GM12878 (cell line): ENCODE measurements around the gene PLEKHM1. TPM values are rescaled to one million over a fixed set of nuclear protein-coding genes. Genes with fewer than 3 reads are reported as not detected.

Experiments used
- ATAC-seq: fragments of 200-7000 bp; cut with Tn5 transposase; 3 replicates; pipeline ENCODE4 v1.9.1; 2020; ENCODE audit warnings: mild to moderate bottlenecking, moderate library complexity
- BruUV-seq: library from RNA; stranded (reverse); fragments of 400-500 nt; replicated peaks from 2 replicates; lab custom pipeline; 2021; lab: Mats Ljungman, UMichigan
- CTCF ChIA-PET: fragments of 300-600 bp; sonication (Branson Sonifier 250); formaldehyde crosslinking; extraction: SDS; loops from one replicate; lab custom pipeline; 2021; ENCODE audit warnings: inconsistent platforms; lab: Yijun Ruan, JAX
- POLR2A ChIA-PET: fragments of 350-600 bp; formaldehyde crosslinking; extraction: SDS; loops from one replicate; lab custom pipeline; 2021; ENCODE audit warnings: inconsistent platforms; lab: Charles Lee
- RAD21 ChIA-PET: fragments of 300-600 bp; sonication (Branson Sonifier 250); formaldehyde crosslinking; loops from one replicate; lab custom pipeline; 2023; ENCODE audit warnings: antibody characterized with exemption; ENCODE audit not compliant: unreplicated experiment; lab: Charles Lee
- SMC1A ChIA-PET: fragments of 300-600 bp; sonication (Branson Sonifier 250); formaldehyde crosslinking; loops from one replicate; lab custom pipeline; 2023; ENCODE audit not compliant: unreplicated experiment, uncharacterized antibody; lab: Charles Lee
- DNase-seq: peaks from one replicate; pipeline ENCODE4 v3.0.0-alpha.2; 2011; ENCODE audit warnings: low read depth, low spot score
- FAIRE-seq: peaks from 3 replicates; lab custom pipeline; 2011; peaks lifted over from hg19 to GRCh38; lab: Jason Lieb, UNC
- H2AFZ ChIP-seq: 2 replicates; pipeline ENCODE4 v1.6.0; 2011; ENCODE audit warnings: low read depth, low read length, control low read depth; ENCODE audit not compliant: control insufficient read depth
- H3K27ac ChIP-seq: 2 replicates; pipeline ENCODE4 v1.5.1; 2011; ENCODE audit warnings: control low read depth; ENCODE audit not compliant: control insufficient read depth, insufficient read depth
- H3K27me3 ChIP-seq, 2 experiments: replicated peaks in 1 of 2; 2 replicates each; pipeline versions ENCODE4 v1.6.0 to v1.6.1; 2011; ENCODE audit warnings: low read length in 1 of 2; ENCODE audit not compliant: control insufficient read depth in 2 of 2, insufficient read depth in 2 of 2
- H3K36me3 ChIP-seq, 2 experiments: 2 replicates each; pipeline ENCODE4 v1.5.1; 2011; ENCODE audit warnings: low read length in 1 of 2; ENCODE audit not compliant: control insufficient read depth in 2 of 2, insufficient read depth in 2 of 2
- H3K4me1 ChIP-seq: 2 replicates; pipeline ENCODE4 v1.6.1; 2011; ENCODE audit warnings: mild to moderate bottlenecking, low read length, moderate library complexity, mixed read lengths; ENCODE audit not compliant: control insufficient read depth, insufficient read depth
- H3K4me2 ChIP-seq: 2 replicates; pipeline ENCODE4 v1.6.0; 2011; ENCODE audit warnings: control low read depth; ENCODE audit not compliant: control insufficient read depth, insufficient read depth
- H3K4me3 ChIP-seq: fragments of 200-600 bp; sonication (generic); 2 replicates; pipeline ENCODE4 v1.5.1; 2016
- H3K79me2 ChIP-seq: 2 replicates; pipeline ENCODE4 v1.6.0; 2011; ENCODE audit warnings: low read length; ENCODE audit not compliant: control insufficient read depth, insufficient read depth
- H3K9ac ChIP-seq: 2 replicates; pipeline ENCODE4 v1.8.0; 2011; ENCODE audit warnings: low read length, control low read depth, mixed read lengths; ENCODE audit not compliant: control insufficient read depth, insufficient read depth
- H3K9me3 ChIP-seq: replicated peaks from 3 replicates; pipeline ENCODE4 v1.5.1; 2011; ENCODE audit warnings: mild to moderate bottlenecking, low read length; ENCODE audit not compliant: control insufficient read depth, insufficient read depth
- H4K20me1 ChIP-seq: 2 replicates; pipeline ENCODE4 v1.6.0; 2011; ENCODE audit not compliant: control insufficient read depth, insufficient read depth
- IRF3 ChIP-seq: fragments of 450-650 bp; IDR thresholded peaks from 2 replicates; pipeline ENCODE4 v1.6.1; 2014; ENCODE audit warnings: mild to moderate bottlenecking
- NFXL1 ChIP-seq: fragments of 450-650 bp; IDR thresholded peaks from 2 replicates; pipeline ENCODE4 v1.6.1; 2017; ENCODE audit warnings: antibody characterized with exemption, mild to moderate bottlenecking, borderline replicate concordance
- NFYA ChIP-seq: IDR thresholded peaks from 2 replicates; pipeline ENCODE4 v1.6.1; 2011; ENCODE audit warnings: low read depth, mild to moderate bottlenecking, low read length, improper control_type of control experiment, borderline replicate concordance
- PBX3 ChIP-seq: IDR thresholded peaks from 2 replicates; pipeline ENCODE4 v1.6.1; 2011; ENCODE audit warnings: mild to moderate bottlenecking, low read depth, low read length, moderate library complexity; ENCODE audit not compliant: insufficient replicate concordance
- SIX5 ChIP-seq: IDR thresholded peaks from 2 replicates; pipeline ENCODE4 v1.6.1; 2011; ENCODE audit warnings: mild to moderate bottlenecking, low read depth, low read length, moderate library complexity; ENCODE audit not compliant: severe bottlenecking
- SMC3 ChIP-seq: IDR thresholded peaks from 2 replicates; pipeline ENCODE4 v1.6.1; 2011; ENCODE audit warnings: low read length, improper control_type of control experiment, borderline replicate concordance
- WGBS: methylation state at CpG from one replicate; pipeline ENCODE4 v1.1.6; 2016; ENCODE audit warnings: low lambda C conversion rate; ENCODE audit not compliant: insufficient replicate concordance, insufficient coverage; ENCODE audit errors: missing lambda C conversion rate; 5-methylcytosine and 5-hydroxymethylcytosine counted together
- in situ Hi-C: fragments of 300-500 bp; cut with MboI; formaldehyde crosslinking; loops from 9 replicates; pipeline ENCODE4 v1.14.3; 2018; ENCODE audit warnings: mixed read lengths
- intact Hi-C: fragments of 100-400 bp; cut with micrococcal nuclease; formaldehyde crosslinking; loops from one replicate; pipeline ENCODE4 v1.14.2; 2022; ENCODE audit not compliant: unreplicated experiment
- polyA plus RNA-seq, 11 experiments: library from polyadenylated mRNA; depleted of rRNA in 4 of 11; unstranded in 6 of 11; stranded (reverse) in 5 of 11; fragments of >200 nt; fragmentation: Nextera tagmentation in 4 of 11; fragmentation: Illumina TruSeq in 1 of 11; extraction: Ambion mirVana in 4 of 11; extraction: Trizol in 1 of 11; gene quantifications; 1 replicate in 1 of 11; 2 replicates in 10 of 11; pipeline versions ENCODE4 v1.2.1 to v1.2.3, GENCODE V29; 2011 to 2016; ENCODE audit warnings: inconsistent platforms in 2 of 11, missing spikeins in 2 of 11, low read depth in 1 of 11
- total RNA-seq, 4 experiments: library from RNA; depleted of rRNA in 3 of 4; stranded (reverse); fragments of >200 nt in 3 of 4; fragmentation: Illumina TruSeq in 1 of 4; extraction: Trizol in 1 of 4; gene quantifications; 2 replicates each; pipeline versions ENCODE4 v1.2.1 to v1.2.3, GENCODE V29; 2013 to 2021

The PLEKHM1 gene
- total and polyA plus RNA-seq, 10 of the 15 experiments (the other 5 are each of a cell fraction or from before 2014, with no cell fraction given), result 0.21 to 27.8 (median 9.4) TPM

GRCh38 chr17:45423975-45424335 lies 66.6 kb downstream of the PLEKHM1 start:
- ChIA-PET SMC1A (interaction anchor here (0.5 to 1.5 kb wide), 2 partner anchors 11 to 35 kb away, joined by 3 read pairs; no protein-coding TSS in a partner anchor), CTCF (interaction anchor here (3.2 to 6.9 kb wide), 2 partner anchors 15 to 29 kb away, joined by 15 to 67 read pairs; no protein-coding TSS in a partner anchor), RAD21 (interaction anchor here (1.3 kb wide), 1 partner anchor 11 kb away, joined by 3 read pairs; no protein-coding TSS in a partner anchor), POLR2A (interaction anchor here (1.8 to 2.3 kb wide), 2 partner anchors 10 to 14 kb away, joined by 5 to 7 read pairs; no protein-coding TSS in a partner anchor)
- H3K4me3 ChIP-seq, result no peak overlapping the region
- H2AFZ ChIP-seq, result no peak overlapping the region
- H3K79me2 ChIP-seq, result no peaks in the 10 kb centered on the region
- no peaks in the 10 kb centered on the region for H3K27me3 ChIP-seq
- ATAC-seq, result no peak
- H3K9me3 ChIP-seq, result no peaks in the 10 kb centered on the region
- peaks cover 15% of the 10 kb centered on the region for H3K4me1 ChIP-seq
- WGBS, result 100% methylated on average over 1 of the region's 1 CpG
- no TSS peak for BruUV-seq
- no peak for FAIRE-seq
- H4K20me1 ChIP-seq, result no peaks in the 10 kb centered on the region
- H3K9ac ChIP-seq, result no peak overlapping the region
- in situ Hi-C loops, result loop anchor here (25.0 kb wide), 1 partner anchor 413 kb away; the partner anchor contains the start of gene SPPL2C
- H3K27ac ChIP-seq, result no peak overlapping the region
- no peak for TF ChIP-seq IRF3
- TF ChIP-seq NFXL1, result no peak
- no peak for TF ChIP-seq SMC3
- TF ChIP-seq NFYA, result no peak
- no peak for TF ChIP-seq SIX5
- no peak for TF ChIP-seq PBX3
- intact Hi-C loops, result no loop called here
- DNase-seq, result no peak
- H3K36me3 ChIP-seq, result no peaks in the 10 kb centered on the region
- no peak overlapping the region for H3K4me2 ChIP-seq
